Mononuclear cell (primary cell): ENCODE results near the gene CCM2. TPM values are rescaled to one million over a fixed set of nuclear protein-coding genes. Genes with fewer than 3 reads are reported as not detected.
"Not testable (repeated sequence)": the region's sequence is repeated elsewhere in the genome, so short reads cannot be mapped to it uniquely, and the experiment has no call there.

Experiments
- H3K27me3 ChIP-seq: 2 replicates; pipeline ENCODE4 v1.6.0; 2011; ENCODE audit warnings: low read length, control low read depth; ENCODE audit not compliant: insufficient read depth
- H3K4me1 ChIP-seq: 2 replicates; pipeline ENCODE4 v1.5.1; 2011; ENCODE audit warnings: mild to moderate bottlenecking, low read length, control low read depth; ENCODE audit not compliant: insufficient read depth
- H3K4me3 ChIP-seq: 2 replicates; pipeline ENCODE4 v1.5.1; 2011; ENCODE audit warnings: mild to moderate bottlenecking, low read length, moderate library complexity
- H3K9me3 ChIP-seq: 2 replicates; pipeline ENCODE4 v1.5.1; 2011; ENCODE audit warnings: low read depth, mild to moderate bottlenecking, control low read depth, low read length
- total RNA-seq: library from RNA; depleted of rRNA; stranded (reverse); fragments of >200 nt; gene quantifications from one replicate; pipeline ENCODE4 v1.2.3, GENCODE V29; 2012

CCM2 gene
- total RNA-seq, 1 donor: 35.7 TPM

DNA sequence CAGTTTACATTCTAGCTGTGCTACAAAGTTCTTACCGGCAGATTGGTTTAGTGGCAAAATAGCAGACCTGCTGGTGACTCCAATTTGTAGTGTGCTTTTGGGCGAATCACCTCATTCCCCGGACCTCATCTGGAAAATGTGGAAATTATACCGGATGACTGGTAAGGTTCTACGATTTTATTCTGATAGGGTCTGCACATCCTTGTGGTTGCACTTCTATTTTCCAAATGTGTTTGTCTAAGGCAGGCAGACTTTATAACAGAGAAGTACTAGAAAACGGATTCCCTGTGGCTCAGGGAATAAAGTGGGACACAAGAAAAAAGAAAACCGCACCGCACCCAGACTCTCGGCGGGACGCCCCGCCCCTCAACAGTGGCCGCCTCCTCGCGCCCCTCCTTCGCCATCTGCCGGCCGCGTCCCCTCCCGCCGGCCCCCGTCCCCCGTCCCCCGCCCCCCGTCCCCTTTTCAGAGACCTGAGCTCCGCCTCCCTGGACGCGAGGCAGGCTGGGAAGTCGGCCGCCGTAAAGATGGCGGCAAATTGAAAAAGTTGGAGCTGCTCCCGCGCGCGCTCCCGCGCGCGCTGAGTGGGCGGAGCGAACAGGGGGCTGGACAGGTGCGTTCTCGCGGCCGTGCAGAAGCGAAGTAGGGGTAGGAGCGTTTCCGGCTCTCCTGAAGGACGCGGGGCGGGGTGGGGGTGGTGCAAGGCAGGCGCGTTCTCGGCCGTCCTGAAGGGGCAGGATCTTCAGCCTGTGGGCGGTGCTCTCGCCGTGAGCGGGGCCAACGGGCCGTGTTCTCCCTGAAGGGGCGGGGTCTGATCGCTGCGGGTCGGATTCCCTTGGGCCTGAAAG is 532 bp upstream of the CCM2 start:
- Histone ChIP-seq H3K9me3 (no peaks in the 10 kb centered on the region), H3K27me3 (no peaks in the 10 kb centered on the region), H3K4me3 (peak overlapping the region; percentile 76), H3K4me1 (peaks cover 46% of the 10 kb centered on the region)

DNA sequence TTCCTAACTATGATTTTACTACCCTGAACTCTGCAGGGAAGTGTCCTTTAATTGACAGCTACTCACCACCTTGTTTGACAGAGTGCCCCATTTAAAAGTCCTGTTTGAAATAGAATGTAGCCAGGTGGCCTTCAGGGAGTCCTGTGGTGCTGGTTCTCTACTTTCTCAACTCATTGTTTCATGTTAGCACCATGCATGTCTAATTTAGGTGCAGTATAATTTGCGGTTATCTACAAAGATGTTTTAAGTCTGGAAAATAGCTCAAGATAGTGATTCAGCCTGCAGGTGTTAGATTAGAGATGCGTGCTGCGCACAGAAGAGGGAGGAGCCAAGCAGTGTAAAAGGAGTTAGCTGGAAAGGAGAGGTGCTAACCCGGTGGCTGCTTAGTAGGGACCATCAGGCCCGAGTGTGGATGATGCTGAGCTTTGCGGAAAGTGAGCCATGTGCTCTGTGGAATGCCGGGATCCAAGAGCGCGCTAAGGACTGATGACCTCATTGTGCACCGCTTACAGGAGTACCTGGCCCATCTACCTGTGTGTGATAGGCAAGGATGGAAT is 1.2 kb downstream of the CCM2 start:
- peak overlapping the region; percentile 64 for H3K4me3 ChIP-seq
- peaks cover 36% of the 10 kb centered on the region for H3K4me1 ChIP-seq
- no peaks in the 10 kb centered on the region for H3K27me3 ChIP-seq

DNA sequence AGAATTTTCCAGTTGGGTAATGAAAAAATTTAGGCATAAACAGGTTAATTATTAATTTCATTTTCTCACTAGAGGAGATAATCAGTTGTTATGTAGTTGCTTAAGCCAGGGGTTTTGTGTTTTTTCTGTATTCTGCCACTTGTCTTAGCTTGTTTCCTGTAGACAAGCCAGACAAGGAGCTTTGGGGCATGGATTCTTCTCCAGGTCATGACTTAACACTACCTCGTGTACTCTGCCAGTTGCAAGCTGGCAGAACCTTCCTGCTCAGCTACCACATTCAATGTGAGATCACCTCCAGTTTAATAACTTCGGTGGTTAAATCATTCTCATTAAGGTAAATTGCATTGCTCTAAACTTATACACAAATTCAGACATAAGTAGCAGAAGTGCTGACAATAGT is 1.8 kb downstream of the CCM2 start:
- Histone ChIP-seq H3K4me1 (peaks cover 38% of the 10 kb centered on the region), H3K9me3 (no peaks in the 10 kb centered on the region), H3K4me3 (no peak overlapping the region), H3K27me3 (no peaks in the 10 kb centered on the region)

More for the DNA sequence above, 1.2 kb downstream of the CCM2 start:
- H3K9me3 ChIP-seq: no peaks in the 10 kb centered on the region

DNA sequence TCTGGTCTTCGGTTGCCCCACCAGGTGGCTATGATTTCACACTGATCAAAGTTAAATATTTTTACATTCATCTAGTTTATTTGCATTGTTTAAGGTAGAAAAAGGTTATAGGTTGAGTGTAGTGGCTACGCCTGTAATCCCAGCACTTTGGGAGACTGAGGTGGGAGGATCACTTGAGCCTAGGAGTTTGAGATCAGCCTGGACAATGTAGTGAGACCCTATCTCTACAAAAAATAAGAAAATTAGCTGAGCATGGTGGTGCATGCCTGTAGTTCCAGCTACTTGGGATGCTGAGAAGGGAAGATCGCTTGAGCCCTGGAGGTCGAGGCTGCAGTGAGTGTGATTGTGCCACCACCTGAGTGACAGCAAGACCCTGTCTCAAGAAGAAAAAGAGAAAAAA is 3.8 kb downstream of the CCM2 start:
- no peak overlapping the region for H3K4me3 ChIP-seq
- peaks cover 40% of the 10 kb centered on the region for H3K4me1 ChIP-seq
- H3K9me3 ChIP-seq: no peaks in the 10 kb centered on the region
- H3K27me3 ChIP-seq: no peaks in the 10 kb centered on the region

DNA sequence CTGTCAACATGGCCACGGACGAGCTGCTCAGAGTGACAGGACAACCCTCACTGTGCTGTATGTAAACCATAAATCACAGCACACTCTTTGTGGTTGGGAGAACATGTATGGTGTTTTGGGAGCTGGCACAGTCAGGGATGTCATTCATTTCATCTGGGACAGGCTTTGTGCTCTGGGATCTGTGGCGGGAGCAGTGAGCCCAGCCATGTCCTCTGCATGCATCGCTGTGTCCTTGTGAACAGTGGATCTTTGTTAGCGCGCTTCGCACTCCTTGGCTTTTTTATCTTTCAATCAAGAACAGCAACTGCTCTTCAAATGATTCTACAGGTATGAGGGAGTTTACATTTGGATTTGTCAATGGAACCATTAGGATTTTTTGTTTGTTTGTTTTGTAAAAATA is 7.1 kb downstream of the CCM2 start:
- H3K4me3 ChIP-seq: no peak overlapping the region
- H3K27me3 ChIP-seq: no peaks in the 10 kb centered on the region
- H3K9me3 ChIP-seq: no peaks in the 10 kb centered on the region
- peaks cover 24% of the 10 kb centered on the region for H3K4me1 ChIP-seq

DNA sequence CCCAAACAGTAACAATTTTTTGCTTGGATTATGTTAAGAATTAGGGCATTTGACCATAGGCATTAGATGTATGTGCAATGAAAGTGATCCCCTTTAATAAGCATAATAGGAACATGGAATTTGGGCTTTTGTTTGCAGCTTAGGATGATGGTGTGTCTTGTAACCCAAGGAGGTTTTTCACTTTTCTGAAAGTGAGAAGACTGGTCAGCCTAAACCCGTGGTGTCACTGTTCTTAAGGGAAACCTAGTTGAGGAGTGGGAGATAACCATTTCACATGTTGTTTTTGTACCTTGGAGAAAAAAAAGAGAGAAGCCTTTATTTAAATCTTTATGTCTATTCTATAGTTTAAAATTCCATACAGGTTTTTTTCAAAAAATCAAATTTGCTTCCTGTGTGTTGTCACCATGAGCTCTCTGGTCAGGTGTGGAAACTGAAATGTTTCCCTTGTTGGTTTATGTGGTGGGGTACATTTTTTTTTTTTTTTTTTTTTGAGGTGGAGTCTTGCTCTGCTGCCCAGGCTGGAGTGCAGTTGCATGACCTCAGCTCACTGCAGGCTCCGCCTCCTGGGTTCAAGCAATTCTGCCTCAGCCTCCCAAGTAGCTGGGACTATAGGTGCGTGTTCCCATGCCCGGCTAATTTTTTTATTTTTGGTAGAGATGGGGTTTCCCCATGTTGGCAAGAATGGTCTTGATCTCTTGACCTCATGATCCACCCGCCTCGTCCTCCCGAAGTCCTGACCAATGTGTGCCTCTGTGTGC is 7.7 kb downstream of the CCM2 start:
- no peaks in the 10 kb centered on the region for H3K27me3 ChIP-seq
- H3K4me3 ChIP-seq: no peak overlapping the region
- H3K9me3 ChIP-seq: no peaks in the 10 kb centered on the region
- peaks cover 18% of the 10 kb centered on the region for H3K4me1 ChIP-seq

DNA sequence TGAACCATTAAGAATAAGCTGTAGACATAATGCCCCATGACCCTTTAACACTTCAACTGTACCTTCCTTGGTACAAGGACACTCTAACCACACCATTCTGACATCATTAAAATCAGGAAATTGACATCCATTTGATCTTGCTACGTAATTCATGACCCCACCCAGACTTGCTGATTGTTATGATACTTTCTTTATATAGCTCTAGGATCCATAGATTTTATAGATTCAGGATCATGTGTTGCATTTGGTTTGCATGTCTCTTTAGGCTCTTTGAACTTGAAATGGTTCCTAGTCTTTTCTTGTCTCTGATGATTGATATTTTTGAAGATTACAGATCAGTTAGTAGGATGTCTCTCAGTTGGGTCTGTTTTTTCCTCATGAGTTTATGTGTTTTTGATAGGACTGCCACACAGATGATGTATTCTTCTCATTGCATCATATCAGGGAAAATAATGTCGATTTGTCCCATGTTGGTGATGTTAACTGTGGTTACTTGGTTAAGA is 13.5 kb downstream of the CCM2 start:
- Histone ChIP-seq H3K9me3 (no peaks in the 10 kb centered on the region), H3K4me3 (no peak overlapping the region), H3K27me3 (no peaks in the 10 kb centered on the region), H3K4me1 (no peaks in the 10 kb centered on the region)

DNA sequence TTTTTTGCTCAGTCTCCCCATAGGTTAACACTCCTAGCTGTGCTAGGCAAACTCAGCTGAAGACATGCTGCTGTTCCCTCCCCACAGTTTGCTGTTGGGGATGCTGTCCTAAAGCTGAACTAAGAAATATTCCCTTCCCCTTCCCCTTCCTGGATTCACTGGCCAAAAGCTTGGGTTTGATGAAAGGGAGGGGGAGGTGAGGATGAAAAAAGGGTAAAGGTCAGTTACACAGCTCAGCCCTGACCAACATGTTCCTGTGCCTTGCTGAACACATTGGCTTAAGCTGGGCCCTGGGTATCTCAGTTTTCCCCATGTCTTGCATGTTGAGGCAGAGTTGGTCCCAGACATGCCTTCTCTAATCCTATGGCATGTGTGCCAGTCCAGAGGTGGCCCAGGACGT is 15.3 kb downstream of the CCM2 start:
- no peak overlapping the region for H3K4me3 ChIP-seq
- H3K27me3 ChIP-seq: no peaks in the 10 kb centered on the region
- H3K4me1 ChIP-seq: no peaks in the 10 kb centered on the region
- H3K9me3 ChIP-seq: no peaks in the 10 kb centered on the region

DNA sequence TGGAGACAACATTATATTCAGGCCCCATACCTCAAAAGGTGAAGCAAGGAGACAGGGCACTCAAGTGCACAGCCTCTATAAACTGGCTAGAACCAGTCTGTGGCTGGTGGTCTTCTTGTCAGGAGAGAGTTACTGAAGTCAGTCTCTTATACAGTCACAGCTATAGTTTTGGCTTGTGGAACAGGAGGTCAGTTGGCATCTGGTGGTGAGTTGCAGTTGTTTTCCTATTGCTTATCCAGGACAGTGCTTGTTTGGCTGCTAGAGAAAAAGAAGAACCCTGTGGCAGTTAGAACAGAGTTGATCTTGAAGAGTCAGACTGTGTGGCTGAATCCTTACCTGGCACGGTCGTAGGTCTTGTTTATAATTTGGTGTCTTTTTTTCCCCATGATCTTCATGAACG is 17.3 kb downstream of the CCM2 start:
- peaks cover 14% of the 10 kb centered on the region for H3K4me1 ChIP-seq
- H3K27me3 ChIP-seq: no peaks in the 10 kb centered on the region
- no peaks in the 10 kb centered on the region for H3K9me3 ChIP-seq
- no peak overlapping the region for H3K4me3 ChIP-seq

DNA sequence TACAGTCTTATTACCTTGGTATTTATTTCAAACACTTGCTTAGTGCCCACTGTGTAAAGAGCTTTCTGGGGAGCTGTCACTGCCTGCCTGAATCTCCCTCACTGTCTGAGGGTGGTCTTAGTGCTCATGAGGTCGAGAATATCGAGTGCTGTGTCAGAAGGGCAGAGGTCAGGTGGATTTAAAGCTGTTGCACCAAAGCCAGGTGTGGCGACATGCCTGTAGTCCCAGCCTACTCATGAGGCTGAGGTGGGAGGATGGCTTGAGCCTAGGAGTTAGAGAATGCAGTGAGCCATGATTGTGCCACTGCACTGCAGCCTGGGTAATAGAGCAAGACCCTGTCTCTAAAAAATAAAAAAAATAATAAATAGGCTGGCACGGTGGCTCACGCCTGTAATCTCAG is 20.9 kb downstream of the CCM2 start:
- Histone ChIP-seq H3K9me3 (no peaks in the 10 kb centered on the region), H3K4me3 (no peak overlapping the region), H3K4me1 (peaks cover 23% of the 10 kb centered on the region), H3K27me3 (no peaks in the 10 kb centered on the region)

DNA sequence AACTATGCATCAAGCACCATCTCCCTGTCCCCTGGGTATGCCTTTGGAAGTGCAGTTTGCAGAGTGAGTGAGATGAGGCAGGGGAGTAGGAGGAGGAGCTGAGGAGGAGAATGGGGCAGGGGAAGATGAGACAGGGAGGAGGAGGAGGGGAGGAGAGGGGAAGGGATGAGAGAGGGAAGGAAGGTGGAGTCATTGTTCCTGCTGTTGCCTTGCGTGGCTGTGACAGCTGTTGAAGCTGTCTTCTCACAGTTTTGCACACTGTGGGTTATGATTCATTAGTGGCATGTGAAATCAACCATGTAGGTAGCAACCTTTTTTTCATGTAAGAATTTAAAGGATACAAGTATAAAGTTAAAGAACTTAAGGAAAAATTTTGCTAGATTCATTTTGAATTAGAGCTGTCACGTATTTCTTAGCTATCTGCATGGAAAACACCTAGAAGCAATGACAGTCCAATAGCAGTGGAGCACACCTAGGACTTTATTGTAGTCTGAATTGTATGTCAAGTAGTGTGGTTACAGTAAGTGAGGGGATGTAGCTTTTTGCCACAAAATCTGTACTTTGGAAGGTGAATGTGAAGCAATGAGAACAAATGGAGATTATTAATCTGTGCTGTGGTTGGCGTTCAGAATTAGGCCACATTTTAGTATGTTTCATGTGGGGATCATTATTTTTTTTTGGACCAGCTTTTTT is 21.7 kb downstream of the CCM2 start:
- H3K4me1 ChIP-seq: peaks cover 31% of the 10 kb centered on the region
- H3K27me3 ChIP-seq: no peaks in the 10 kb centered on the region
- no peaks in the 10 kb centered on the region for H3K9me3 ChIP-seq
- no peak overlapping the region for H3K4me3 ChIP-seq

DNA sequence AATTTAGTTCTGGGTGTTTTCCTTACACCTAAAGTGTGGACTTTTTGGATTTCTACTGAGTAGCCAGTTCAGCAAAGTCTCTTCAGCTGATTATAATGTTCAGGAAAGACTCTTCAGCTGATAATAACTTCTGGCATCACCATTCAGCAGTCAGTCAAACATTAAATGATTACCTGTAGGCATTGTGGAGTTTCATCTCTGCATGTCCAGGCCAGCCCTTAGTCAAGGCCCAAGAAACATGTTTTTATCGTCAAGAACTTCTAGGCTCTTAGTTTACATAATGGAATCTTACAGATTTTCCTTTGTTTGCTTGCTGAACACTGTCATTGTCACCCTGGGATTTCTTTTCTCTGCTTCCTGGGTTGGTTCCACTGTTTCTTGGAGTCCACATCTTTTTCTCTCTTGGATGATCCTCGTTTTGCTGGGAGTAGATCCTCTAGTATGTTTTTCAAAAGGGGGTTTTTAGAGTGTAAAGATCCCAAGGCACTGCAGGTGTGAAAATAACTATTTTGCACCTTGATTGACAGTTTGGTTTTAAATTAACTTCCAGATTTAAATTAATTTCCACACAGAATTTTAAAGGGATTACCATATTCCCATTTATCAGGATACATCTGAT is 24.2 kb downstream of the CCM2 start:
- H3K4me3 ChIP-seq: no peak overlapping the region
- no peaks in the 10 kb centered on the region for H3K9me3 ChIP-seq
- H3K4me1 ChIP-seq: peaks cover 44% of the 10 kb centered on the region
- no peaks in the 10 kb centered on the region for H3K27me3 ChIP-seq

DNA sequence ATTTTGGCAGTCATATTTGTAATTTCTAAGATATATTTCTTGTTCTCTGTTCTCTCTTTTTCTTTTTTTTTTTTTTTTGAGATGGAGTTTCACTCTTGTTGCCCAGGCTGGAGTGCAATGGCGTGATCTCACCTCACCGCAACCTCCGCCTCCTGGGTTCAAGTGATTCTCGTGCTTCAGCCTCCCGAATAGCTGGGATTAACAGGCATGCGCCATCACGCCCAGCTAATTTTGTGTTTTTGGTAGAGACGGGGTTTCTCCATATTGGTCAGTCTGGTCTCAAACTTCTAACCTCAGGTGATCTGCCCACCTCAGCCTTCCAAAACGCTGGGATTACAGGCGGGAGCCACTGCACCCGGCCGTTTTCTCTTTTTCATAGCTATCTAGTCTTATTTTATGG is 25.5 kb downstream of the CCM2 start:
- peaks cover 56% of the 10 kb centered on the region for H3K4me1 ChIP-seq
- H3K9me3 ChIP-seq, H3K27me3 ChIP-seq, H3K4me3 ChIP-seq: not testable (repeated sequence)

DNA sequence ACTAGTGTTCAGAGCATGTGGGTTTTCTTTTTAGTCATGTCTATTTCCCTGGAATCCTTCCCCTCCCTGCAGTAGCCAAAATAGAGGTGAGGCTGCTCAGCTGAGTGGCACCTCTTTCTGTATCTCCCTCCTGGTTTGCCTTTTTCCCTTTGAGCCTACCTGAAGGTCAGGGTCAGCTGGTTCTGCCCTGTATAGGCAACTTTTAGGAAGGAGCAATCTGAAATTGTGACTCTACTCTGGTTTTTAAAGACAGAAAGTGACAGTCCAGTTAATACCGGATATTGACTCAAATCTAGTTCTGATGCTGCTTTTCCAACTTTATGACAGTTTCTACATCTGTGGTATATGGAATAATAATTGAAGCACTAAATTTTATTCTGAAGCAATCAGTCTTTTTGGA is 26.0 kb downstream of the CCM2 start:
- H3K4me1 ChIP-seq: peaks cover 58% of the 10 kb centered on the region
- H3K4me3 ChIP-seq: no peak overlapping the region
- H3K9me3 ChIP-seq: no peaks in the 10 kb centered on the region
- H3K27me3 ChIP-seq: no peaks in the 10 kb centered on the region
